ENCODE results near the gene LTBP3. TPM values are rescaled to one million over a fixed set of nuclear protein-coding genes. Genes with fewer than 3 reads are reported as not detected.

The LTBP3 gene
- total and polyA plus RNA-seq, 2 of the 13 experiments (the other 11 are each of a cell fraction or from before 2014, with no cell fraction given): 12.2 to 68.1 TPM

DNA sequence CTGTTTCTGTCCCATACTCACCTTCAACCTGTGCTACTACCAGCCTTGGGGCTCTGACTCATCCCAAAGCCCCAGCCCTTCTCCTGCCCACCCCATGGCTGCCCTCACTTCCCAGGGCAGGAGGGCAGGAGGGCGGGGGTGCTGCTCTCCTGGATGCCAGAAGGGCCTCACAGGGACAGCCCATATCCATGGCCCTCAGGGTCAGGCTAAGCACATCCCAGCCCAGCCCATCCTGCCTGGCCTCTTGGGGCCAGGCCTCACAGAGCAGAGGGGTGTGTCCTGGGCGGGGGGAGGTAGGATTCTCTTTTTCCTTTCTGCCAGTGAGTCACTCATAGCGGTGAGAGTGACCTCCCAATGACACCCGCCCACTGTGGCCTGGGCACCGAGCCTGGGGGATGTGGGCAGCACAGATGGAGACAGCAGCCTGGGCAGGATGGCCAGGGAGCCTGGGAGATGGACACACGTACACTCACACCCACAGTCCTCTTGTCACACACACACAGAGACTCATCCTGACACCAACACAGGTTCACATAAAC, 2.4 kb downstream of the LTBP3 start (continued):
- no peak for TF ChIP-seq AGO2 (optimal IDR thresholded peaks at IDR 0.05; ENCODE audit: low read depth, low read length)
- no peak for TF ChIP-seq SMYD3 (CRISPR knock-in tag; IDR thresholded peaks at IDR 0.05)
- TF ChIP-seq FOXK1 (CRISPR knock-in tag; IDR thresholded peaks at IDR 0.05; ENCODE audit: borderline replicate concordance, low read depth): no peak
- TF ChIP-seq POLR2AphosphoS2 (IDR thresholded peaks at IDR 0.05; ENCODE audit: low read depth, low read length): no peak
- TF ChIP-seq MEIS2 (CRISPR knock-in tag; IDR thresholded peaks at IDR 0.05): 0 out of 2 replicates have a peak, but pooled peaks have one; percentile 42
- 0 out of 2 replicates have a peak, but pooled peaks have one; percentile 39 for TF ChIP-seq ZNF740 (CRISPR knock-in tag; IDR thresholded peaks at IDR 0.05)
- TF ChIP-seq PBX3 (CRISPR knock-in tag; IDR thresholded peaks at IDR 0.05; ENCODE audit: borderline replicate concordance): no peak
- TF ChIP-seq CREBL2 (CRISPR knock-in tag; IDR thresholded peaks at IDR 0.05; ENCODE audit: borderline replicate concordance): no peak
- no peak for TF ChIP-seq ZBTB3 (CRISPR knock-in tag; IDR thresholded peaks at IDR 0.05; ENCODE audit: borderline replicate concordance, low read depth)
- TF ChIP-seq ZNF678 (CRISPR knock-in tag; IDR thresholded peaks at IDR 0.05): no peak
- TF ChIP-seq, protein P1, sequence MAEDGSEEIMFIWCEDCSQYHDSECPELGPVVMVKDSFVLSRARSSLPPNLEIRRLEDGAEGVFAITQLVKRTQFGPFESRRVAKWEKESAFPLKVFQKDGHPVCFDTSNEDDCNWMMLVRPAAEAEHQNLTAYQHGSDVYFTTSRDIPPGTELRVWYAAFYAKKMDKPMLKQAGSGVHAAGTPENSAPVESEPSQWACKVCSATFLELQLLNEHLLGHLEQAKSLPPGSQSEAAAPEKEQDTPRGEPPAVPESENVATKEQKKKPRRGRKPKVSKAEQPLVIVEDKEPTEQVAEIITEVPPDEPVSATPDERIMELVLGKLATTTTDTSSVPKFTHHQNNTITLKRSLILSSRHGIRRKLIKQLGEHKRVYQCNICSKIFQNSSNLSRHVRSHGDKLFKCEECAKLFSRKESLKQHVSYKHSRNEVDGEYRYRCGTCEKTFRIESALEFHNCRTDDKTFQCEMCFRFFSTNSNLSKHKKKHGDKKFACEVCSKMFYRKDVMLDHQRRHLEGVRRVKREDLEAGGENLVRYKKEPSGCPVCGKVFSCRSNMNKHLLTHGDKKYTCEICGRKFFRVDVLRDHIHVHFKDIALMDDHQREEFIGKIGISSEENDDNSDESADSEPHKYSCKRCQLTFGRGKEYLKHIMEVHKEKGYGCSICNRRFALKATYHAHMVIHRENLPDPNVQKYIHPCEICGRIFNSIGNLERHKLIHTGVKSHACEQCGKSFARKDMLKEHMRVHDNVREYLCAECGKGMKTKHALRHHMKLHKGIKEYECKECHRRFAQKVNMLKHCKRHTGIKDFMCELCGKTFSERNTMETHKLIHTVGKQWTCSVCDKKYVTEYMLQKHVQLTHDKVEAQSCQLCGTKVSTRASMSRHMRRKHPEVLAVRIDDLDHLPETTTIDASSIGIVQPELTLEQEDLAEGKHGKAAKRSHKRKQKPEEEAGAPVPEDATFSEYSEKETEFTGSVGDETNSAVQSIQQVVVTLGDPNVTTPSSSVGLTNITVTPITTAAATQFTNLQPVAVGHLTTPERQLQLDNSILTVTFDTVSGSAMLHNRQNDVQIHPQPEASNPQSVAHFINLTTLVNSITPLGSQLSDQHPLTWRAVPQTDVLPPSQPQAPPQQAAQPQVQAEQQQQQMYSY (CRISPR knock-in tag; IDR thresholded peaks at IDR 0.05): no peak
- TF ChIP-seq ZNF75D (CRISPR knock-in tag; IDR thresholded peaks at IDR 0.05; ENCODE audit: borderline replicate concordance): no peak
- no peak for TF ChIP-seq ZBTB46 (CRISPR knock-in tag; IDR thresholded peaks at IDR 0.05; ENCODE audit: borderline replicate concordance)
- 0 out of 2 replicates have a peak, but pooled peaks have one; percentile 23 for TF ChIP-seq ZNF430 (CRISPR knock-in tag; IDR thresholded peaks at IDR 0.05)
- no peak for TF ChIP-seq ZNF772 (CRISPR knock-in tag; IDR thresholded peaks at IDR 0.05)
- TF ChIP-seq ZNF674 (CRISPR knock-in tag; IDR thresholded peaks at IDR 0.05; ENCODE audit: low read depth): no peak
- TF ChIP-seq ZNF567 (CRISPR knock-in tag; IDR thresholded peaks at IDR 0.05; ENCODE audit: borderline replicate concordance): no peak
- TF ChIP-seq NFKBIZ (CRISPR knock-in tag; IDR thresholded peaks at IDR 0.05): no peak
- TF ChIP-seq ZSCAN12 (CRISPR knock-in tag; IDR thresholded peaks at IDR 0.05): no peak
- TF ChIP-seq ZZZ3 (CRISPR knock-in tag; IDR thresholded peaks at IDR 0.05; ENCODE audit: borderline replicate concordance): no peak
- 0 out of 2 replicates have a peak, but pooled peaks have one; percentile 15 for TF ChIP-seq NR2F2 (IDR thresholded peaks at IDR 0.05; ENCODE audit: borderline replicate concordance, low read depth)
- no peak for TF ChIP-seq ZKSCAN1 (IDR thresholded peaks at IDR 0.05; ENCODE audit: low read length)
